Neural cell (in vitro differentiated cells): Measurements from ENCODE around the gene RTTN. TPM values are rescaled to one million over a fixed set of nuclear protein-coding genes. Genes with fewer than 3 reads are reported as not detected.

Experiments
- H2AFZ ChIP-seq: fragments of 200-600, 300-800 bp; sonication (generic), shearing (Covaris generic); 2 replicates; pipeline ENCODE4 v1.6.0; 2014; ENCODE audit warnings: low read depth, mild to moderate bottlenecking, antibody characterized with exemption, low read length, moderate library complexity
- H3F3A ChIP-seq: fragments of 200-600 bp; shearing (Covaris generic); 2 replicates; pipeline ENCODE4 v1.6.1; 2016; ENCODE audit warnings: mild to moderate bottlenecking, moderate library complexity, mixed read lengths, antibody characterized with exemption, low read length; ENCODE audit not compliant: insufficient read depth, poor library complexity, severe bottlenecking
- H3K27ac ChIP-seq: fragments of 200-600, 300-800 bp; sonication (generic), shearing (Covaris generic); 2 replicates; pipeline ENCODE4 v1.5.1; 2014; ENCODE audit warnings: mild to moderate bottlenecking, low read length, moderate library complexity
- H3K27me3 ChIP-seq: fragments of 300-800, 200-600 bp; sonication (generic), shearing (Covaris generic); 2 replicates; pipeline ENCODE4 v1.6.0; 2014; ENCODE audit warnings: mild to moderate bottlenecking, low read depth, low read length, moderate library complexity; ENCODE audit not compliant: insufficient read depth
- H3K36me3 ChIP-seq: fragments of 300-800, 200-600 bp; sonication (generic), shearing (Covaris generic); 2 replicates; pipeline ENCODE4 v1.5.1; 2014; ENCODE audit warnings: mild to moderate bottlenecking, antibody characterized with exemption, low read length, moderate library complexity; ENCODE audit not compliant: insufficient read depth
- H3K4me2 ChIP-seq: fragments of 300-800, 200-600 bp; sonication (generic), shearing (Covaris generic); 2 replicates; pipeline ENCODE4 v1.6.0; 2014; ENCODE audit warnings: mild to moderate bottlenecking, low read length
- H3K4me3 ChIP-seq: fragments of 300-800, 200-600 bp; sonication (generic), shearing (Covaris generic); 2 replicates; pipeline ENCODE4 v1.5.1; 2014; ENCODE audit warnings: mild to moderate bottlenecking, low read length, moderate library complexity
- H3K79me2 ChIP-seq: fragments of 200-600 bp; shearing (Covaris generic); replicated peaks from 2 replicates; pipeline ENCODE4 v1.6.0; 2014; ENCODE audit warnings: mild to moderate bottlenecking, low read length, moderate library complexity; ENCODE audit not compliant: insufficient read depth
- H3K9ac ChIP-seq: fragments of 300-800, 200-600 bp; sonication (generic), shearing (Covaris generic); 2 replicates; pipeline ENCODE4 v1.6.1; 2016; ENCODE audit warnings: mild to moderate bottlenecking, low read length, mixed read lengths
- H3K9me2 ChIP-seq: fragments of 200-600 bp; shearing (Covaris generic); 2 replicates; pipeline ENCODE4 v1.6.1; 2016; ENCODE audit warnings: mild to moderate bottlenecking, low read length, mixed read lengths; ENCODE audit not compliant: insufficient read depth
- H3K9me3 ChIP-seq: fragments of 200-600, 300-800 bp; sonication (generic), shearing (Covaris generic); 2 replicates; pipeline ENCODE4 v1.6.1; 2016; ENCODE audit warnings: mild to moderate bottlenecking, mixed run types, low read length, moderate library complexity, mixed read lengths
- H4K20me1 ChIP-seq: fragments of 200-600 bp; shearing (Covaris generic); 2 replicates; pipeline ENCODE4 v1.6.1; 2016; ENCODE audit warnings: mild to moderate bottlenecking, mixed run types; ENCODE audit not compliant: insufficient read depth
- CTCF ChIP-seq: fragments of 450-650 bp; IDR thresholded peaks from 2 replicates; pipeline ENCODE4 v1.5.1; 2014; ENCODE audit warnings: antibody characterized with exemption, mild to moderate bottlenecking, moderate library complexity; ENCODE audit not compliant: poor library complexity, severe bottlenecking
- EP300 ChIP-seq: fragments of 450-650 bp; conservative IDR thresholded peaks from 2 replicates; pipeline ENCODE4 v1.6.1; 2014; ENCODE audit warnings: antibody characterized with exemption, mild to moderate bottlenecking, moderate library complexity; ENCODE audit not compliant: poor library complexity, severe bottlenecking
- EZH2 ChIP-seq: fragments of 200-600, 300-800 bp; shearing (Covaris generic), sonication (generic); IDR thresholded peaks from 2 replicates; pipeline ENCODE4 v1.6.1; 2014; ENCODE audit warnings: antibody characterized with exemption, low read length, borderline replicate concordance, mild to moderate bottlenecking; ENCODE audit not compliant: insufficient read depth, poor library complexity, severe bottlenecking
- MXI1 ChIP-seq: fragments of 450-650 bp; conservative IDR thresholded peaks from 2 replicates; pipeline ENCODE4 v1.6.1; 2014; ENCODE audit warnings: antibody characterized with exemption, mild to moderate bottlenecking; ENCODE audit not compliant: poor library complexity, severe bottlenecking
- POLR2AphosphoS5 ChIP-seq: IDR thresholded peaks from 2 replicates; pipeline ENCODE4 v1.6.1; 2012
- RAD21 ChIP-seq: fragments of 450-650 bp; conservative IDR thresholded peaks from 2 replicates; pipeline ENCODE4 v1.6.1; 2014; ENCODE audit warnings: antibody characterized with exemption, mild to moderate bottlenecking, moderate library complexity
- REST ChIP-seq: IDR thresholded peaks from 2 replicates; pipeline ENCODE4 v1.6.1; 2012; ENCODE audit warnings: borderline replicate concordance
- SMC3 ChIP-seq: fragments of 450-650 bp; conservative IDR thresholded peaks from 2 replicates; pipeline ENCODE4 v1.6.1; 2014; ENCODE audit warnings: antibody characterized with exemption, mild to moderate bottlenecking, moderate library complexity; ENCODE audit not compliant: poor library complexity
- TAF1 ChIP-seq: IDR thresholded peaks from 2 replicates; pipeline ENCODE4 v1.6.1; 2012; ENCODE audit warnings: low read depth
- polyA plus RNA-seq: library from polyadenylated mRNA; depleted of rRNA; stranded (reverse); fragments of >200 nt; gene quantifications from 2 replicates; pipeline ENCODE4 v1.2.3, GENCODE V29; 2014

Gene RTTN
- polyA plus RNA-seq, 1 donor from 2014 or later, result 24.2 TPM

GRCh38 chr18:70197844-70198243, 7.6 kb downstream of the RTTN start:
- Histone ChIP-seq H3K4me2 (no peak overlapping the region), H3K27ac (no peak overlapping the region), H3K27me3 (no peaks in the 10 kb centered on the region), H3F3A (no peaks in the 10 kb centered on the region), H3K9ac (no peak overlapping the region), H2AFZ (no peak overlapping the region), H3K9me2 (no peaks in the 10 kb centered on the region), H3K79me2 (no peaks in the 10 kb centered on the region), H3K36me3 (no peaks in the 10 kb centered on the region), H3K4me3 (no peak overlapping the region), H4K20me1 (no peaks in the 10 kb centered on the region), H3K9me3 (no peaks in the 10 kb centered on the region)
- no peak for TF ChIP-seq TAF1

GRCh38 chr18:70197026-70197425, 8.5 kb downstream of the RTTN start:
- H3K36me3 ChIP-seq, result no peaks in the 10 kb centered on the region
- no peak overlapping the region for H3K4me3 ChIP-seq
- no peaks in the 10 kb centered on the region for H3K9me2 ChIP-seq
- no peaks in the 10 kb centered on the region for H3K9me3 ChIP-seq
- no peak overlapping the region for H3K27ac ChIP-seq
- no peaks in the 10 kb centered on the region for H3F3A ChIP-seq
- H4K20me1 ChIP-seq, result no peaks in the 10 kb centered on the region
- no peak overlapping the region for H2AFZ ChIP-seq
- no peaks in the 10 kb centered on the region for H3K27me3 ChIP-seq
- H3K4me2 ChIP-seq, result no peak overlapping the region
- no peak overlapping the region for H3K9ac ChIP-seq
- H3K79me2 ChIP-seq, result no peaks in the 10 kb centered on the region
- no peak for TF ChIP-seq MXI1
- no peak for TF ChIP-seq TAF1
- no peak for TF ChIP-seq EZH2
- TF ChIP-seq CTCF, result no peak
- no peak for TF ChIP-seq SMC3
- no peak for TF ChIP-seq EP300
- TF ChIP-seq POLR2AphosphoS5, result no peak
- TF ChIP-seq REST, result no peak
- no peak for TF ChIP-seq RAD21

GRCh38 chr18:70195852-70196434, 9.5 kb downstream of the RTTN start:
- no peaks in the 10 kb centered on the region for H3K36me3 ChIP-seq
- no peaks in the 10 kb centered on the region for H3K9me3 ChIP-seq
- no peak overlapping the region for H2AFZ ChIP-seq
- no peak overlapping the region for H3K9ac ChIP-seq
- H3K27me3 ChIP-seq, result no peaks in the 10 kb centered on the region
- H4K20me1 ChIP-seq, result no peaks in the 10 kb centered on the region
- H3K79me2 ChIP-seq, result no peaks in the 10 kb centered on the region
- no peaks in the 10 kb centered on the region for H3F3A ChIP-seq
- TF ChIP-seq RAD21 (peak; percentile 86), CTCF (peak; percentile 89), SMC3 (peak; percentile 89), POLR2AphosphoS5 (no peak)
- H3K4me2 ChIP-seq, result no peak overlapping the region
- no peak overlapping the region for H3K4me3 ChIP-seq
- no peaks in the 10 kb centered on the region for H3K9me2 ChIP-seq
- no peak overlapping the region for H3K27ac ChIP-seq
